ENCODE measurements around the gene NEDD4L.
A peak's percentile ranks its signal among the peaks of the same experiment; 100 is the strongest.

NEDD4L gene

DNA sequence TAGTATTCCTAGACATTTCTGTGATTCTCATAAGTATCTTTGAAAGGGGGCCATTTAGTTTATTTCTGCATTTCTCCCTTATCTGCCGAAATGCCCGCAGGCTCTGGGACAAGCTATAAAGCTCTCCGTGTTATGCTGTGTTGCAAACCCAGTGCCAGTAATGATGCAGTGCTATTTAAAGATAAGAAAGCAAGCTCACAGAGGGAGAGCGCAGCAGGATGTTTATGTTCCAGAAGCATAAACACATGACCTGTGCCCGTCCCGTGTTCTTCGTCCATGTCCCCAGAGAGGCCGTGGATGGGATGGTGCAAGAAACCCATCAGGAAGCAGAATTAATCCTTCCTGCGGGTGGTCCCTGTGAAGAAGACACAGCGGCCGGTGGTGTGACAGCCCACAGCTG, 99.4 kb downstream of the NEDD4L start (continued):
- TF ChIP-seq ZNF391 (tag by site-specific recombination; IDR thresholded peaks at IDR 0.05; ENCODE audit: borderline replicate concordance, low read depth) (peak; percentile 68; the same call in 1 of the 2 replicates), ZNF514 (tag by site-specific recombination; IDR thresholded peaks at IDR 0.05) (no peak), OVOL3 (tag by site-specific recombination; IDR thresholded peaks at IDR 0.05) (peak; percentile 87), ZNF660 (tag by site-specific recombination; IDR thresholded peaks at IDR 0.05) (peak; percentile 80), ZNF404 (tag by site-specific recombination; IDR thresholded peaks at IDR 0.05) (0 out of 2 replicates have a peak, but pooled peaks have one; percentile 89), KLF1 (tag by site-specific recombination; IDR thresholded peaks at IDR 0.05) (no peak), ZNF423 (tag by site-specific recombination; IDR thresholded peaks at IDR 0.05) (peak; percentile 87), TSHZ1 (tag by site-specific recombination; IDR thresholded peaks at IDR 0.05; ENCODE audit: borderline replicate concordance) (peak; percentile 50; the same call in 1 of the 2 replicates), GLI2 (tag by site-specific recombination; IDR thresholded peaks at IDR 0.05; ENCODE audit: borderline replicate concordance, low read depth) (no peak; the same call in 1 of the 2 replicates), SCRT1 (tag by site-specific recombination; IDR thresholded peaks at IDR 0.05; ENCODE audit: borderline replicate concordance) (0 out of 2 replicates have a peak, but pooled peaks have one; percentile 23), ZNF792 (tag by site-specific recombination; IDR thresholded peaks at IDR 0.05) (no peak), OSR2 (tag by site-specific recombination; IDR thresholded peaks at IDR 0.05) (peak; percentile 92), BCL11A (tag by site-specific recombination; IDR thresholded peaks at IDR 0.05; ENCODE audit: low read depth) (peak; percentile 69; the same call in 1 of the 2 replicates), ZNF169 (tag by site-specific recombination; IDR thresholded peaks at IDR 0.05) (no peak), ZNF112 (tag by site-specific recombination; IDR thresholded peaks at IDR 0.05) (no peak), ZNF341 (tag by site-specific recombination; IDR thresholded peaks at IDR 0.05; ENCODE audit: low read depth) (0 out of 2 replicates have a peak, but pooled peaks have one; percentile 19), ZNF133 (tag by site-specific recombination; IDR thresholded peaks at IDR 0.05) (no peak), ZNF266 (tag by site-specific recombination; IDR thresholded peaks at IDR 0.05; ENCODE audit: low read depth) (no peak), ZNF776 (tag by site-specific recombination; IDR thresholded peaks at IDR 0.05; ENCODE audit: borderline replicate concordance) (no peak), ZBTB21 (tag by site-specific recombination; IDR thresholded peaks at IDR 0.05) (0 out of 2 replicates have a peak, but pooled peaks have one; percentile 39), ZSCAN4 (tag by site-specific recombination; IDR thresholded peaks at IDR 0.05) (no peak), ZEB2 (tag by site-specific recombination; IDR thresholded peaks at IDR 0.05) (peak; percentile 82), ZXDB (tag by site-specific recombination; IDR thresholded peaks at IDR 0.05) (peak; percentile 94), ZNF24 (tag by site-specific recombination; IDR thresholded peaks at IDR 0.05) (peak; percentile 93), FEZF1 (tag by site-specific recombination; IDR thresholded peaks at IDR 0.05) (peak; percentile 98), ZNF600 (tag by site-specific recombination; IDR thresholded peaks at IDR 0.05) (peak; percentile 90), ZNF621 (tag by site-specific recombination; IDR thresholded peaks at IDR 0.05) (no peak)
- TF ChIP-seq, protein P1, sequence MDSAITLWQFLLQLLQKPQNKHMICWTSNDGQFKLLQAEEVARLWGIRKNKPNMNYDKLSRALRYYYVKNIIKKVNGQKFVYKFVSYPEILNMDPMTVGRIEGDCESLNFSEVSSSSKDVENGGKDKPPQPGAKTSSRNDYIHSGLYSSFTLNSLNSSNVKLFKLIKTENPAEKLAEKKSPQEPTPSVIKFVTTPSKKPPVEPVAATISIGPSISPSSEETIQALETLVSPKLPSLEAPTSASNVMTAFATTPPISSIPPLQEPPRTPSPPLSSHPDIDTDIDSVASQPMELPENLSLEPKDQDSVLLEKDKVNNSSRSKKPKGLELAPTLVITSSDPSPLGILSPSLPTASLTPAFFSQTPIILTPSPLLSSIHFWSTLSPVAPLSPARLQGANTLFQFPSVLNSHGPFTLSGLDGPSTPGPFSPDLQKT (IDR thresholded peaks at IDR 0.05; ENCODE audit: borderline replicate concordance, low read depth, low read length), result no peak
- TF ChIP-seq, protein P2, sequence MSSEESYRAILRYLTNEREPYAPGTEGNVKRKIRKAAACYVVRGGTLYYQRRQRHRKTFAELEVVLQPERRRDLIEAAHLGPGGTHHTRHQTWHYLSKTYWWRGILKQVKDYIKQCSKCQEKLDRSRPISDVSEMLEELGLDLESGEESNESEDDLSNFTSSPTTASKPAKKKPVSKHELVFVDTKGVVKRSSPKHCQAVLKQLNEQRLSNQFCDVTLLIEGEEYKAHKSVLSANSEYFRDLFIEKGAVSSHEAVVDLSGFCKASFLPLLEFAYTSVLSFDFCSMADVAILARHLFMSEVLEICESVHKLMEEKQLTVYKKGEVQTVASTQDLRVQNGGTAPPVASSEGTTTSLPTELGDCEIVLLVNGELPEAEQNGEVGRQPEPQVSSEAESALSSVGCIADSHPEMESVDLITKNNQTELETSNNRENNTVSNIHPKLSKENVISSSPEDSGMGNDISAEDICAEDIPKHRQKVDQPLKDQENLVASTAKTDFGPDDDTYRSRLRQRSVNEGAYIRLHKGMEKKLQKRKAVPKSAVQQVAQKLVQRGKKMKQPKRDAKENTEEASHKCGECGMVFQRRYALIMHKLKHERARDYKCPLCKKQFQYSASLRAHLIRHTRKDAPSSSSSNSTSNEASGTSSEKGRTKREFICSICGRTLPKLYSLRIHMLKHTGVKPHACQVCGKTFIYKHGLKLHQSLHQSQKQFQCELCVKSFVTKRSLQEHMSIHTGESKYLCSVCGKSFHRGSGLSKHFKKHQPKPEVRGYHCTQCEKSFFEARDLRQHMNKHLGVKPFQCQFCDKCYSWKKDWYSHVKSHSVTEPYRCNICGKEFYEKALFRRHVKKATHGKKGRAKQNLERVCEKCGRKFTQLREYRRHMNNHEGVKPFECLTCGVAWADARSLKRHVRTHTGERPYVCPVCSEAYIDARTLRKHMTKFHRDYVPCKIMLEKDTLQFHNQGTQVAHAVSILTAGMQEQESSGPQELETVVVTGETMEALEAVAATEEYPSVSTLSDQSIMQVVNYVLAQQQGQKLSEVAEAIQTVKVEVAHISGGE (tag by site-specific recombination; conservative IDR thresholded peaks at IDR 0.05; ENCODE audit: low read depth), result peak; percentile 44
- TF ChIP-seq, protein P3, sequence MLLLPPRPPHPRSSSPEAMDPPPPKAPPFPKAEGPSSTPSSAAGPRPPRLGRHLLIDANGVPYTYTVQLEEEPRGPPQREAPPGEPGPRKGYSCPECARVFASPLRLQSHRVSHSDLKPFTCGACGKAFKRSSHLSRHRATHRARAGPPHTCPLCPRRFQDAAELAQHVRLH (tag by site-specific recombination; IDR thresholded peaks at IDR 0.05), result peak; percentile 93
- TF ChIP-seq, protein P4, sequence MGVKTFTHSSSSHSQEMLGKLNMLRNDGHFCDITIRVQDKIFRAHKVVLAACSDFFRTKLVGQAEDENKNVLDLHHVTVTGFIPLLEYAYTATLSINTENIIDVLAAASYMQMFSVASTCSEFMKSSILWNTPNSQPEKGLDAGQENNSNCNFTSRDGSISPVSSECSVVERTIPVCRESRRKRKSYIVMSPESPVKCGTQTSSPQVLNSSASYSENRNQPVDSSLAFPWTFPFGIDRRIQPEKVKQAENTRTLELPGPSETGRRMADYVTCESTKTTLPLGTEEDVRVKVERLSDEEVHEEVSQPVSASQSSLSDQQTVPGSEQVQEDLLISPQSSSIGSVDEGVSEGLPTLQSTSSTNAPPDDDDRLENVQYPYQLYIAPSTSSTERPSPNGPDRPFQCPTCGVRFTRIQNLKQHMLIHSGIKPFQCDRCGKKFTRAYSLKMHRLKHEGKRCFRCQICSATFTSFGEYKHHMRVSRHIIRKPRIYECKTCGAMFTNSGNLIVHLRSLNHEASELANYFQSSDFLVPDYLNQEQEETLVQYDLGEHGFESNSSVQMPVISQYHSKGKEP (tag by site-specific recombination; IDR thresholded peaks at IDR 0.05), result peak; percentile 97
